ENCODE data around the gene GBF1.

GRCh38 chr10:102327641-102328040 is 82.3 kb downstream of the GBF1 start:
- TF ChIP-seq CTCF (IDR thresholded peaks at IDR 0.05; ENCODE audit: poor library complexity, severe bottlenecking): no peak
- TF ChIP-seq POLR2AphosphoS5 (IDR thresholded peaks at IDR 0.05): no peak
- TF ChIP-seq REST (IDR thresholded peaks at IDR 0.05; ENCODE audit: borderline replicate concordance): no peak
- TF ChIP-seq RAD21 (conservative IDR thresholded peaks at IDR 0.05): no peak
- TF ChIP-seq EP300 (conservative IDR thresholded peaks at IDR 0.05; ENCODE audit: poor library complexity, severe bottlenecking): no peak
- no peak for TF ChIP-seq EZH2 (IDR thresholded peaks at IDR 0.05; ENCODE audit: borderline replicate concordance, insufficient read depth, low read length, poor library complexity, severe bottlenecking)
- no peak for TF ChIP-seq SMC3 (conservative IDR thresholded peaks at IDR 0.05; ENCODE audit: poor library complexity)
- no peak for TF ChIP-seq TAF1 (IDR thresholded peaks at IDR 0.05; ENCODE audit: low read depth)

Data from neural cell (in vitro differentiated cells).